Keratinocyte (primary cell): ENCODE data around the gene FARP2. TPM values are rescaled to one million over a fixed set of nuclear protein-coding genes. Genes with fewer than 3 reads are reported as not detected.
A peak's percentile ranks its signal among the peaks of the same experiment; 100 is the strongest.
"Not testable (repeated sequence)": the region's sequence is repeated elsewhere in the genome, so short reads cannot be mapped to it uniquely, and the experiment has no call there.

Source experiments
- DNase-seq: peaks from one replicate; pipeline ENCODE4 v3.0.0-alpha.2; 2011; ENCODE audit warnings: low read depth, missing footprints, low spot score
- FAIRE-seq: peaks from 2 replicates; lab custom pipeline; 2011; peaks lifted over from hg19 to GRCh38; lab: Jason Lieb, UNC
- H2AFZ ChIP-seq: 2 replicates; pipeline ENCODE4 v1.6.0; 2012; ENCODE audit warnings: low read length, control low read depth, inconsistent platforms; ENCODE audit not compliant: control insufficient read depth
- H3K27ac ChIP-seq: 2 replicates; pipeline ENCODE4 v1.5.1; 2011; ENCODE audit warnings: low read length; ENCODE audit not compliant: control insufficient read depth, insufficient read depth
- H3K27me3 ChIP-seq: 3 replicates; pipeline ENCODE4 v1.6.0; 2011; ENCODE audit warnings: low read length; ENCODE audit not compliant: control insufficient read depth, insufficient read depth; ENCODE audit errors: extremely low read depth
- H3K36me3 ChIP-seq, 2 experiments: 2 replicates in 1 of 2; 3 replicates in 1 of 2; pipeline ENCODE4 v1.5.1; 2011; ENCODE audit warnings: low read length in 2 of 2, mild to moderate bottlenecking in 1 of 2; ENCODE audit not compliant: control insufficient read depth in 2 of 2, insufficient read depth in 2 of 2; ENCODE audit errors: extremely low read depth in 1 of 2
- H3K4me1 ChIP-seq: 3 replicates; pipeline ENCODE4 v1.5.1; 2011; ENCODE audit warnings: low read length; ENCODE audit not compliant: control insufficient read depth, insufficient read depth; ENCODE audit errors: extremely low read depth
- H3K4me2 ChIP-seq: 3 replicates; pipeline ENCODE4 v1.6.0; 2011; ENCODE audit warnings: low read depth, low read length; ENCODE audit not compliant: control insufficient read depth, insufficient read depth; ENCODE audit errors: extremely low read depth
- H3K4me3 ChIP-seq, 3 experiments: fragments of 200-600 bp in 1 of 3; sonication (generic) in 1 of 3; 2 replicates in 2 of 3; 3 replicates in 1 of 3; pipeline ENCODE4 v1.5.1; 2011 to 2016; ENCODE audit warnings: low read length in 3 of 3, mild to moderate bottlenecking in 3 of 3, control low read depth in 2 of 3, inconsistent platforms in 1 of 3, low read depth in 1 of 3, mixed read lengths in 1 of 3, mixed run types in 1 of 3, moderate library complexity in 1 of 3; ENCODE audit not compliant: control insufficient read depth in 2 of 3, insufficient read depth in 2 of 3; ENCODE audit errors: extremely low read depth in 1 of 3
- H3K79me2 ChIP-seq: 2 replicates; pipeline ENCODE4 v1.6.0; 2012; ENCODE audit warnings: low read length; ENCODE audit not compliant: control insufficient read depth, insufficient read depth
- H3K9ac ChIP-seq: 3 replicates; pipeline ENCODE4 v1.6.0; 2011; ENCODE audit warnings: low read length; ENCODE audit not compliant: control insufficient read depth, insufficient read depth; ENCODE audit errors: extremely low read depth
- H3K9me1 ChIP-seq: 3 replicates; pipeline ENCODE4 v1.6.0; 2011; ENCODE audit warnings: low read length; ENCODE audit not compliant: control insufficient read depth, insufficient read depth; ENCODE audit errors: extremely low read depth
- H3K9me3 ChIP-seq: 2 replicates; pipeline ENCODE4 v1.5.1; 2012; ENCODE audit warnings: low read depth, low read length; ENCODE audit not compliant: control insufficient read depth
- H4K20me1 ChIP-seq: 3 replicates; pipeline ENCODE4 v1.6.0; 2011; ENCODE audit warnings: low read length; ENCODE audit not compliant: control insufficient read depth, insufficient read depth; ENCODE audit errors: extremely low read depth
- EZH2 ChIP-seq: IDR thresholded peaks from one replicate; pipeline ENCODE4 v1.6.1; 2012; ENCODE audit warnings: inconsistent platforms, mild to moderate bottlenecking, low read length, moderate library complexity
- dilution Hi-C: fragments of 300-500 bp; cut with MboI; formaldehyde crosslinking; loops from one replicate; pipeline ENCODE4 v1.7.0; 2020; ENCODE audit warnings: low sequenced_read_pairs; ENCODE audit not compliant: extremely low pct_ligation_motif_present
- polyA plus RNA-seq, 5 experiments: library from polyadenylated mRNA; depleted of rRNA in 3 of 5; stranded (reverse) in 3 of 5; stranded (forward) in 1 of 5; unstranded in 1 of 5; fragments of >200 nt; gene quantifications; 1 replicate in 1 of 5; 2 replicates in 3 of 5; 3 replicates in 1 of 5; pipeline versions ENCODE4 v1.2.1 to v1.2.3, GENCODE V29; 2011 to 2012; ENCODE audit warnings: missing spikeins in 2 of 5, low read depth in 1 of 5, low replicate concordance in 1 of 5
- TF ChIP-seq, protein P1 (sequence below), 3 experiments: IDR thresholded peaks in 1 of 3; conservative IDR thresholded peaks in 1 of 3; optimal IDR thresholded peaks in 1 of 3; 2 replicates in 2 of 3; 3 replicates in 1 of 3; pipeline versions ENCODE3 to v1.5.1; 2011; ENCODE audit warnings: low read length in 3 of 3, mild to moderate bottlenecking in 3 of 3, moderate library complexity in 2 of 3, control low read depth in 1 of 3, inconsistent platforms in 1 of 3; ENCODE audit not compliant: insufficient read depth in 2 of 3; ENCODE audit errors: extremely low read depth in 1 of 3

Gene FARP2
- polyA plus RNA-seq, 1 donor (not counting 4 experiments of a cell fraction or from before 2014, with no cell fraction given), result 39.3 TPM

DNA sequence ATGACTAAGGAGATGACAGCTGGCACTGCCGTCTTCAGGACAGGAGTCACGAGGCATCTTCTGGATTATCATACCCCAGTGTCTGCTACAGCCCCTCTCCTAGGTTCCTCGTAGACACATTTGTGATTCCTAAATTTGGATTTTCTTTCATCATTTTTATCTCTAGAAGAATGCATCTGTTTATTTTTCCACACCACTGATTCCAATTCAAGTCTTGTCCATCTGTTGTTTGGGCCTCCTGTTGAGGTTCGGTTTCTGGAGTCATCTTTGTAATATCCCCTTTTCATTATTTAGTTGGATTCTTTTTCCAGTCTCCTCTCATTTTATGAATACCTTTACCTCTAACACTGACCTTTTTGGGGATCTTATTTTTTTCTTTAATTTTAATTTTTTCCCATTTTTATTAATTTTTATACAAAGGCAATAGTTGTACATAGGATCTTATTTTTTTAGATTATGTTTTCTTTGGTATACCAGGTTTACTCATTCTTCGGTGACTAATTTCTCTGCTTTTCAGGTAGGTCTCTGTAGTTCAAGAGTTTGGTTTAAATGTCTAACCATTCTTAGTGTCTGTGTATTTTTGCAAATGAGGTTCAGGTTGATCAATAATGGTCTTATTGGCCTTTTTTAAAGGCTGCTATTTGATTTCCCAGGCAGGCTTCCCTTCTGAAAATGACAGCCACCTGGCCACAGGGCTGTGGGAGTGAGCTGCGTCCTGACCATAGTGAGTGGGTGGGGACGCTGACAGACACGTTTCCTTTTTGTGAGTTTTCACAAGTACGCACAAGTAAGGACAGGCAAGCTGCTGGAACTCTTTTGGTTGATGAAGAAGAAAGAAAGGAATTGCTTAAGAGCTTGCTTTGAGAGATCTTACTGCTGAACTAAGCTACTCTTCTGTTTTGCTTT lies 34.5 kb downstream of the FARP2 start:
- H3K4me1 ChIP-seq, result peaks cover 21% of the 10 kb centered on the region
- H4K20me1 ChIP-seq, result peaks cover 3% of the 10 kb centered on the region
- no peak overlapping the region for H3K9ac ChIP-seq
- DNase-seq, result peak; percentile 38
- dilution Hi-C loops, result no loop called here
- H3K9me1 ChIP-seq, result peaks cover 6% of the 10 kb centered on the region
- FAIRE-seq, result peak; percentile 86
- H3K4me2 ChIP-seq, result peak overlapping the region; percentile 72
- no peak for TF ChIP-seq EZH2
- TF ChIP-seq, protein P1, sequence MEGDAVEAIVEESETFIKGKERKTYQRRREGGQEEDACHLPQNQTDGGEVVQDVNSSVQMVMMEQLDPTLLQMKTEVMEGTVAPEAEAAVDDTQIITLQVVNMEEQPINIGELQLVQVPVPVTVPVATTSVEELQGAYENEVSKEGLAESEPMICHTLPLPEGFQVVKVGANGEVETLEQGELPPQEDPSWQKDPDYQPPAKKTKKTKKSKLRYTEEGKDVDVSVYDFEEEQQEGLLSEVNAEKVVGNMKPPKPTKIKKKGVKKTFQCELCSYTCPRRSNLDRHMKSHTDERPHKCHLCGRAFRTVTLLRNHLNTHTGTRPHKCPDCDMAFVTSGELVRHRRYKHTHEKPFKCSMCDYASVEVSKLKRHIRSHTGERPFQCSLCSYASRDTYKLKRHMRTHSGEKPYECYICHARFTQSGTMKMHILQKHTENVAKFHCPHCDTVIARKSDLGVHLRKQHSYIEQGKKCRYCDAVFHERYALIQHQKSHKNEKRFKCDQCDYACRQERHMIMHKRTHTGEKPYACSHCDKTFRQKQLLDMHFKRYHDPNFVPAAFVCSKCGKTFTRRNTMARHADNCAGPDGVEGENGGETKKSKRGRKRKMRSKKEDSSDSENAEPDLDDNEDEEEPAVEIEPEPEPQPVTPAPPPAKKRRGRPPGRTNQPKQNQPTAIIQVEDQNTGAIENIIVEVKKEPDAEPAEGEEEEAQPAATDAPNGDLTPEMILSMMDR (optimal IDR thresholded peaks at IDR 0.05 in 1 of 3, IDR thresholded peaks at IDR 0.05 in 1 of 3, conservative IDR thresholded peaks at IDR 0.05 in 1 of 3; ENCODE audit: extremely low read depth in 1 of 3, insufficient read depth in 2 of 3, low read length in 3 of 3), result no peak
- no peak overlapping the region for H2AFZ ChIP-seq
- peaks cover 2% of the 10 kb centered on the region for H3K79me2 ChIP-seq
- H3K27ac ChIP-seq, result peak overlapping the region; percentile 48
- no peaks in the 10 kb centered on the region for H3K27me3 ChIP-seq
- no peaks in the 10 kb centered on the region for H3K9me3 ChIP-seq
- no peak overlapping the region for H3K4me3 ChIP-seq
- peaks cover 0 to 5% of the 10 kb centered on the region in 2 experiments for H3K36me3 ChIP-seq

DNA sequence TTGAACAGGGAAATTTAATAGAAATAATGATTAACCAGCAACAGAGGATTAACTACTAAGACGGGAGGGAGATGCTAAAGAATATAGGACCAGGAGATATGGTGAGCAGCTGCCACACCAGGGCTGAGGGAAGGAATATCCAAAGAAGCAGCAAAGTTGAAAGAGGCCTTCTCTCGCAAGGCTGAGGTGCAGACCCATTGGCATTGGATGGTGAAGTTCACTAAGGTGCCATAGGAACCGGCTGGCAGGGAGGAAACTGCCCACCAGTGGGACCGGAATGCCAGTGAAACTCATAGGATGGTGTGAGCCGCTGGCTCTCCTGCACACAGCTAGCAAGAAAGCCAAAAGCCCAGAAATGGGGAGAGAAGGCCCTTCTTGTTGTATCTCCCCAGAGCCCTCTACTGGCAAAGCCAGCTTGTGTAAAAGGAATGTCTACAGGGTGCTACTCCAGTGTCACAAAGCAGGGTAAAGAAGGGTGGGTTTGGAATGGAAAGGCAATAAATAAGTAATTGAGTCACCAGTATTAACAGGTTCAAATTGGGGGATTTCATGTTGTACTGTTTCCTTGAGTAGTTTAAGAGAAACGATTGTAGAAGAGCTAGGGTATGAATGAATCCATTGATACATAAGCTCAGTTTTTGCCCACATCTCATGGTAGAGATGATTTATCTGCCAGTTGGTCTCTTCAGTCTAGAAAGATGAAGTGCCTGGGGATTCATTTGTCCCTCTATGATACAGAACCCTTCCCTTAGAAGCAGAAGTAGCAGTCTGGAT lies 36.0 kb downstream of the FARP2 start:
- Histone ChIP-seq H3K27me3 (no peaks in the 10 kb centered on the region), H3K36me3 (peaks cover 0 to 7% of the 10 kb centered on the region in 2 experiments), H3K27ac (no peak overlapping the region), H3K79me2 (no peaks in the 10 kb centered on the region), H3K4me1 (peaks cover 21% of the 10 kb centered on the region), H3K9me3 (no peaks in the 10 kb centered on the region), H2AFZ (no peak overlapping the region), H3K4me2 (no peak overlapping the region), H3K9me1 (peaks cover 6% of the 10 kb centered on the region), H3K9ac (no peak overlapping the region), H4K20me1 (no peaks in the 10 kb centered on the region), H3K4me3 (no peak overlapping the region)
- dilution Hi-C loops, result no loop called here
- DNase-seq, result no peak
- no peak for TF ChIP-seq EZH2
- TF ChIP-seq, protein P1 (optimal IDR thresholded peaks at IDR 0.05 in 1 of 3, IDR thresholded peaks at IDR 0.05 in 1 of 3, conservative IDR thresholded peaks at IDR 0.05 in 1 of 3; ENCODE audit: extremely low read depth in 1 of 3, insufficient read depth in 2 of 3, low read length in 3 of 3), result peak; percentile 28 to 40 (median 40)
- no peak for FAIRE-seq

DNA sequence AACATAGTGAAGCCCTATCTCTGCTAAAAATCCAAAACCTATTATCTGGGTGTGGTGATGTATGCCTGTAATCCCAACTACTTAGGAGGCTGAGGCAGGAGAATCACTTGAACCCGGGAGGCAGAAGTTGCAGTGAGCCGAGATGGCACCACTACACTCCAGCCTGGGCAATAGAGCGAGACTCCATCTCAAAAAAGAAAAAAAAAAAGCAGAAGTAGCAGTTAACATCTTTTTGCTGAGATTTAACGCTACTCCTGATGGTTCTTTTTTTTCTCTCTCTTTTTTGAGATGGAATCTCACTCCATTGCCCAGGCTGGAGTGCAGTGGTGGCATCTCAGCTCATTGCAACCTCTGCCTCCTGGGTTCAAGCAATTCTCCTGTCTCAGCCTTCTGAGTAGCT lies 36.7 kb downstream of the FARP2 start:
- H3K79me2 ChIP-seq, H3K4me2 ChIP-seq, H3K27me3 ChIP-seq, H4K20me1 ChIP-seq, H3K9me3 ChIP-seq, H3K4me3 ChIP-seq, FAIRE-seq, H3K9me1 ChIP-seq, H2AFZ ChIP-seq, DNase-seq, dilution Hi-C loops, H3K36me3 ChIP-seq, H3K27ac ChIP-seq, H3K9ac ChIP-seq: not testable (repeated sequence)
- peaks cover 21% of the 10 kb centered on the region for H3K4me1 ChIP-seq
